Measurements from ENCODE around the gene TOGARAM2.

The TOGARAM2 gene

DNA sequence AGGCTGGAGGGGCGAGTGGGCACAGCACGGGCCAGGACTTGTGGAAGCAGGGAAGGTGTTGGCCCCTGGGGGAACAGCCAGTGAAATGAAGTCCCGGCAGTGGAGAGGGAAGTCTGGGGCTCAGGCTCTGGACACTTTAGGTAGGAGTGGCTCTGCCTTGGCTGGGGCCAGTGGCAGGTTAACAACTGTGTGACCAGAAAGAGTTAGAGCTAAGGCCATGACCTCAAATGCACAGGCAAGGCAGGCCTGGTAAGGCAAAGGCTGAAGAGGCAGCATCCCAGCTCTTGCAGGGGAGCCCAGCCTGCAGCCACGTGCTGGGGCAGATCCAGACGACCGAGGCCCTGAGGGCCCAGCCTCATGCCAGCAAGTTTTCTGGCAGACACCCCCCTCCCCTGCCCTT lies 71.7 kb downstream of the TOGARAM2 start:
- DNase-seq, result peak; percentile 65
- Mint-ChIP-seq H3K27me3 (ENCODE audit: low read depth, poor library complexity) (peaks cover 9% of the 10 kb centered on the region), H3K4me1 (peaks cover 40% of the 10 kb centered on the region), H3K36me3 (ENCODE audit: low read depth) (no peaks in the 10 kb centered on the region), H3K9me3 (no peaks in the 10 kb centered on the region), H3K27ac (peak overlapping the region; percentile 73), H3K4me3 (no peak overlapping the region)
- no peak for TF ChIP-seq CTCF (IDR thresholded peaks at IDR 0.05)

GRCh38 chr2:29053223-29053622 lies 72.1 kb downstream of the TOGARAM2 start:
- no peak for DNase-seq
- Mint-ChIP-seq H3K27ac (peak overlapping the region; percentile 22), H3K36me3 (ENCODE audit: low read depth) (no peaks in the 10 kb centered on the region), H3K4me1 (peaks cover 40% of the 10 kb centered on the region), H3K4me3 (no peak overlapping the region), H3K27me3 (ENCODE audit: low read depth, poor library complexity) (peaks cover 6% of the 10 kb centered on the region), H3K9me3 (no peaks in the 10 kb centered on the region)
- TF ChIP-seq CTCF (IDR thresholded peaks at IDR 0.05), result no peak

- TF ChIP-seq CTCF (IDR thresholded peaks at IDR 0.05), result no peak
- H3K4me3 Mint-ChIP-seq, result no peak overlapping the region
- peaks cover 5% of the 10 kb centered on the region for H3K27me3 Mint-ChIP-seq (ENCODE audit: low read depth, poor library complexity)
- H3K27ac Mint-ChIP-seq, result no peak overlapping the region
- H3K4me1 Mint-ChIP-seq, result peaks cover 40% of the 10 kb centered on the region
- DNase-seq, result no peak
- H3K9me3 Mint-ChIP-seq, result no peaks in the 10 kb centered on the region
- no peaks in the 10 kb centered on the region for H3K36me3 Mint-ChIP-seq (ENCODE audit: low read depth)
Observed at GRCh38 chr2:29053670-29054400, 72.7 kb downstream of the TOGARAM2 start.

DNA sequence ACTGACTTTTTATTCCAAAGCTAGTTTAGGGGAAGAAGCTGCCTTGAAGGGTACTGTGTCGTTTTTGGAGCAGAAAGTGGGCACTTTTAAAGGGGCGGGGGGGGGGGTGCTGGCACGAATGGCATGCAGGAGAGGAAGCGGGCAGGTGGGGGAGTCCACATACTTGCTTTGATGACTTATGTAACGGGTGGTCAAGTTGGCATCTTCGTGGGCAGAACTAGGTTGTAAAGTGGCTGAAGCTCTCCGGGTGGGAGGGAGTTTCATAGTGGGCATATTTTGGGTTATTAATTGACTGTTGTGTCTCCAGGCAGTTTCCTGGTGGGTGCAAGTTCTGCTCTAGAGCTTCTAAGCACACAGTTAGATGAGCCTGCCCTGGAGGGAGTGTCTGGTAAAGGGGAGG lies 73.3 kb downstream of the TOGARAM2 start:
- H3K36me3 Mint-ChIP-seq (ENCODE audit: low read depth), result no peaks in the 10 kb centered on the region
- H3K4me1 Mint-ChIP-seq, result peaks cover 44% of the 10 kb centered on the region
- H3K27me3 Mint-ChIP-seq (ENCODE audit: low read depth, poor library complexity), result peaks cover 7% of the 10 kb centered on the region
- H3K9me3 Mint-ChIP-seq, result no peaks in the 10 kb centered on the region
- TF ChIP-seq CTCF (IDR thresholded peaks at IDR 0.05), result no peak
- no peak for DNase-seq
- H3K27ac Mint-ChIP-seq, result no peak overlapping the region
- H3K4me3 Mint-ChIP-seq, result no peak overlapping the region

GRCh38 chr2:29055601-29056000 lies 74.5 kb downstream of the TOGARAM2 start:
- Mint-ChIP-seq H3K4me1 (peaks cover 56% of the 10 kb centered on the region), H3K9me3 (no peaks in the 10 kb centered on the region), H3K36me3 (ENCODE audit: low read depth) (no peaks in the 10 kb centered on the region), H3K27me3 (ENCODE audit: low read depth, poor library complexity) (peaks cover 7% of the 10 kb centered on the region), H3K27ac (no peak overlapping the region), H3K4me3 (no peak overlapping the region)
- DNase-seq, result no peak
- TF ChIP-seq CTCF (IDR thresholded peaks at IDR 0.05), result no peak

- no peak for DNase-seq
- H3K4me1 Mint-ChIP-seq, result peaks cover 59% of the 10 kb centered on the region
- H3K9me3 Mint-ChIP-seq, result no peaks in the 10 kb centered on the region
- H3K36me3 Mint-ChIP-seq (ENCODE audit: low read depth), result no peaks in the 10 kb centered on the region
- no peak overlapping the region for H3K4me3 Mint-ChIP-seq
- peak overlapping the region; percentile 48 for H3K27ac Mint-ChIP-seq
- H3K27me3 Mint-ChIP-seq (ENCODE audit: low read depth, poor library complexity), result peaks cover 7% of the 10 kb centered on the region
- no peak for TF ChIP-seq CTCF (IDR thresholded peaks at IDR 0.05)
Observed at GRCh38 chr2:29056452-29056851, 75.4 kb downstream of the TOGARAM2 start.

All from nephron progenitor cell (in vitro differentiated cells).